Activated naive CD4-positive, alpha-beta T cell (primary cell): ENCODE results near the gene CAPZA2.
"Not testable (repeated sequence)": the region's sequence is repeated elsewhere in the genome, so short reads cannot be mapped to it uniquely, and the experiment has no call there.

Experiments used
- DNase-seq, 4 experiments: peaks; one replicate each; lab custom pipeline; 2025; lab: John Stamatoyannopoulos, UW

The CAPZA2 gene

GRCh38 chr7:116862234-116862950 lies at the start of gene CAPZA2:
TSS of gene CAPZA2 (plus strand) at chr7:116862587. CDS start at chr7:116862612, 25 bp downstream.
- DNase-seq, result peak; percentile 78 to 97 (median 92)

- DNase-seq, result no peak
These were observed 49.5 kb upstream of the CAPZA2 start for GRCh38 chr7:116812860-116813259.

- not testable (repeated sequence) for DNase-seq
These were observed 49.0 kb upstream of the CAPZA2 start for GRCh38 chr7:116813371-116813770.

- DNase-seq, result no peak
These were observed 47.3 kb upstream of the CAPZA2 start for GRCh38 chr7:116815041-116815440.

GRCh38 chr7:116820149-116820548 lies 42.2 kb upstream of the CAPZA2 start:
- no peak for DNase-seq

- not testable (repeated sequence) for DNase-seq
These were observed 40.7 kb upstream of the CAPZA2 start for GRCh38 chr7:116821647-116822046.

GRCh38 chr7:116824449-116824848 lies 37.9 kb upstream of the CAPZA2 start:
- DNase-seq, result no peak

- DNase-seq, result no peak
These were observed 34.1 kb upstream of the CAPZA2 start for GRCh38 chr7:116828281-116828680.

- DNase-seq, result no peak
These were observed 33.3 kb upstream of the CAPZA2 start for GRCh38 chr7:116829041-116829440.

- no peak for DNase-seq
These were observed 32.9 kb upstream of the CAPZA2 start for GRCh38 chr7:116829493-116829892.

GRCh38 chr7:116832692-116833091 lies 29.7 kb upstream of the CAPZA2 start:
- no peak for DNase-seq

- no peak for DNase-seq
These were observed 27.4 kb upstream of the CAPZA2 start for GRCh38 chr7:116834815-116835504.

GRCh38 chr7:116836048-116836447 lies 26.3 kb upstream of the CAPZA2 start:
- DNase-seq, result no peak

- DNase-seq, result no peak
These were observed 25.5 kb upstream of the CAPZA2 start for GRCh38 chr7:116836911-116837310.

GRCh38 chr7:116837586-116837985 lies 24.8 kb upstream of the CAPZA2 start:
- DNase-seq, result no peak

- DNase-seq, result no peak
These were observed 22.1 kb upstream of the CAPZA2 start for GRCh38 chr7:116840256-116840655.

- no peak for DNase-seq
These were observed 20.0 kb upstream of the CAPZA2 start for GRCh38 chr7:116842371-116842770.

GRCh38 chr7:116843378-116843777 lies 19.0 kb upstream of the CAPZA2 start:
- no peak for DNase-seq

GRCh38 chr7:116851175-116851574 lies 11.2 kb upstream of the CAPZA2 start:
- no peak for DNase-seq

GRCh38 chr7:116851671-116852070 lies 10.7 kb upstream of the CAPZA2 start:
- DNase-seq, result no peak

- no peak for DNase-seq
These were observed 8.3 kb upstream of the CAPZA2 start for GRCh38 chr7:116854132-116854531.

GRCh38 chr7:116857052-116857451 lies 5.3 kb upstream of the CAPZA2 start:
- no peak for DNase-seq

GRCh38 chr7:116859323-116859722 lies 3.1 kb upstream of the CAPZA2 start:
- no peak for DNase-seq

GRCh38 chr7:116861717-116862116 lies 670 bp upstream of the CAPZA2 start:
- DNase-seq, result no peak
